ENCODE results near the gene APOBEC3G.

Gene APOBEC3G

GRCh38 chr22:39123751-39124581, 46.9 kb downstream of the APOBEC3G start:
- no peak for DNase-seq (ENCODE audit: low read depth)

DNA sequence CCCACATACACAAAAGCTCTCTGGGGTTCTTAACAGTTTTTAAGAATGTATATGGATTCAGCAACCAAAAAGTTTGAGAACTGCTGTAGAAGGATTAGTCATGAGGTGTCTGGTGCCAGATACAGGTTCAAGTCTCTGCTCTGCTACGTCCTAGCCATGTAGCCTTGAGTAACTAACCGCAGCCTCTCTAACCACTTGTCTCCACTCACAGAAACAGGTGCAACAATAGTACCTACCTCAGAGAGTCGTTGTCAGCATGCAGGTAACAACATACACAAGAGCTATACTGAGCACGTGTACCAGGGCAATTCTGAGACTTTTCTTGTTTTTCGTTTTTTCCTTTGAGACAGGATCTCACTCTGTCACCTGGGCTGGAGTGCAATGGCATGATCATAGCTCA, 48.5 kb downstream of the APOBEC3G start:
- DNase-seq (ENCODE audit: low read depth): no peak

DNA sequence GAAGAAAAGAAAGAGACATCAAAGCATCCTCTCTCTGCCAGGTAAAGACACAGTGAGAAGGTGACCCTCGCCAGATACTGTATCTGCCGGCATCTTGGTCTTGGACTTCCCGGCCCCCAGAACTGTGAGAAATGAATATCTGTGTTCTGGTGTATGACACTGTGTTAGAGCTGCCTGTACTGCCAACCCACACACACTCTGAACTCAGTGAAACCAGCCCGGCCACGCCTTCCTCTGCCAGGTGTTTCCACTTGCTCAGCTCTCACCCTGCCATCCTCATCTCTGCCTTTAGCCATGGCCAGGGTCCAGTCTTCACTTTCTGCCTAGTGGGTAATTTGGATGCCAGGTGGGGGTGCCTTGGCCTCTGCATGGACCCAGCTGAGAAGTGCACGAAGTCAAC, 51.4 kb downstream of the APOBEC3G start:
- DNase-seq (ENCODE audit: low read depth): no peak

DNA sequence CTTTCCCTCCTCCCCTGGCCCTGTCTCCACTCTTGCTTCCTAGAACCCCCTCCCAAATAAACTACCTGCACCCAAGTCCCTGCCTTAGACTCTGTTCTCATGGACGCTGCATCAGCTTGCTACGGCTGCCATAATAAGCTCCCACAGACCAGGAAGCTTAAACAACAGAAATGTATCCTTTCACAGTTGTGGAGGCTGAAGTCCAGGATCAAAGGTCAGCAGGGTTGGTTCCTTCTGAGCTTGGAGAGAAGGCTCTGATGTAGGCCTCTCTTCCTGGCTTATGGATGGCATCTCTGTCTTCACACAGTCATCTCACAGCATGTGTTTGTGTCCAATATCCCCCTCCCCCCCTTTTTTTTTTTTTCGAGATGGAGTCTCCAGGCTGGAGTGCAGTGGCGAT, 52.0 kb downstream of the APOBEC3G start:
- DNase-seq (ENCODE audit: low read depth): no peak

- no peak for DNase-seq (ENCODE audit: low read depth)
Measured at GRCh38 chr22:39129746-39130145, 52.7 kb downstream of the APOBEC3G start.

DNA sequence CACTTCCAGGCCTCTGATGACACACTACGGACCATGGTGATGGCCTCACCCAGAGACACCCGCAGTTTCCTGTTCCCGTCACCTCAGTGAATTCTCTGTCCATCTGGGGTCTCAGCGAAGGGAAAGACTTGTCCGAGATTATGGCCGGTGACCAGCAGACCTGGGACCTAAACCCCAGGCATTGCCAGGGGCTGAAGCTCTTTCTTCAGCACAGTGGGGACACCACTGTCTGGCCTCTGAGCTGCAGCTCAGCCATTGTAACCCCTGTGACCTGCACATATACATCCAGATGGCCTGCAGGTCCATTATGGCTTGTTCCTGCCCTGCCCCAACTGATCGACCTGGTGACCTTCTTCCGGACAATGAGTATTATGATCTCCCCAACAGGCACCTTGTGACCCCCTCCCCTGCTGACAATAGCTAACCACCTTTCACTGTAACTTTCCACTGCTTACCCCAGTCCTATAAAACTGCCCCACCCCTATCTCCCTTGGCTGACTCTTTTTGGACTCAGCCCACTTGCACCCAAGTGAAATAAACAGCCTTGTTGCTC, 53.2 kb downstream of the APOBEC3G start:
- no peak for DNase-seq (ENCODE audit: low read depth)

GRCh38 chr22:39130892-39131855, 54.1 kb downstream of the APOBEC3G start:
- DNase-seq (ENCODE audit: low read depth): no peak

DNA sequence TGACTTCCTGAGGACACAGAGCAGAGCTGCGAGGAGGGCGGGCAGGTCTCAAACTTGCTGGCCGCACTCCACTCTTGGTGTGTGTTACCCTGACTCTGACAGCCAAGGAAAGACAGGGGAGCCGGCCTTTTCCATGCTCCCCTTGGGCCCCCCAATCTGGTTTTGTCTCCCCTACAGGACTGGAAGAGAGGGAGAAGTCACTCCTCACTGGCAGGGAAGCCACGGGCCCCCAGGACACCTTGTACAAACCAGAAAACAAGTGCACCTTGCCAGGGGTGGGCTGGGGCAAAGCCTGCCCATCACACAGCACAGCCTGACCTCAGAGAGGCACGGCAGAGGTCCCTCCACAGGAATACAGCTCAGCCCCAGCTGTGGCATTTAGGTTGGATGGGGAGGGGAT, 55.2 kb downstream of the APOBEC3G start:
- no peak for DNase-seq (ENCODE audit: low read depth)

DNA sequence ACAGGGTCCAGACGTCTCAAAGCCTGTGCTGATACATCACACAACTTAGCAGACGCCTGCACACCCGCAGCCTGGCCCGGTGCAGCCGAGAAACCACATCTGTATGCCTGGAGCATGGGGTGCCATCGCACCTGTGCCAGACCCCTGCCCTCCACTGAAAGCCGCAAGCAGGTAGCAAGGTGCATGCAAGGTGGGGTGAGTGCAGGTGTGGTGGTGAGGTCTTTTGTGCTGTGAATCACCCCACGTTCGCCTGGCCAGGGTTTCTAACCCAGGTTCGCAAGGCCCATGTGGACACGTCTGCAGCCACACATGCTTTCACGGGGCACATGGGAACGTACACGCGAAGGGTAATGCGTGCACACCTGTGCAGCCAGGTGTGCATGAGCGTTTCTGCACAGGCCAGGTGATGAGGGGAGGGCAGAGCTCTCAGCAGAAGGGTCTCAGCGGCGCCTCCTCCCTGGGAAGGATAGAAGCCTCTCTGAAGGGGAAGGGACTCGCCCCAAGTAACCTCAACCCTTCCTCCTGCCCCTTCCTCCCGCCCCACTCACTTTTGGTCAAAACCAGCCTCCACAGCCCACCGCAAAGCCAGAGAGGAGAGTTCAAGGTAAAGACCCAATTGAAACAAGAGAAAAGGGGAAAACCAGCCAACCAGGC, 55.9 kb downstream of the APOBEC3G start:
- no peak for DNase-seq (ENCODE audit: low read depth)

- no peak for DNase-seq (ENCODE audit: low read depth)
Measured at GRCh38 chr22:39133871-39134270, 56.8 kb downstream of the APOBEC3G start.

- DNase-seq (ENCODE audit: low read depth): no peak
Measured at GRCh38 chr22:39134366-39135091, 57.5 kb downstream of the APOBEC3G start.

DNA sequence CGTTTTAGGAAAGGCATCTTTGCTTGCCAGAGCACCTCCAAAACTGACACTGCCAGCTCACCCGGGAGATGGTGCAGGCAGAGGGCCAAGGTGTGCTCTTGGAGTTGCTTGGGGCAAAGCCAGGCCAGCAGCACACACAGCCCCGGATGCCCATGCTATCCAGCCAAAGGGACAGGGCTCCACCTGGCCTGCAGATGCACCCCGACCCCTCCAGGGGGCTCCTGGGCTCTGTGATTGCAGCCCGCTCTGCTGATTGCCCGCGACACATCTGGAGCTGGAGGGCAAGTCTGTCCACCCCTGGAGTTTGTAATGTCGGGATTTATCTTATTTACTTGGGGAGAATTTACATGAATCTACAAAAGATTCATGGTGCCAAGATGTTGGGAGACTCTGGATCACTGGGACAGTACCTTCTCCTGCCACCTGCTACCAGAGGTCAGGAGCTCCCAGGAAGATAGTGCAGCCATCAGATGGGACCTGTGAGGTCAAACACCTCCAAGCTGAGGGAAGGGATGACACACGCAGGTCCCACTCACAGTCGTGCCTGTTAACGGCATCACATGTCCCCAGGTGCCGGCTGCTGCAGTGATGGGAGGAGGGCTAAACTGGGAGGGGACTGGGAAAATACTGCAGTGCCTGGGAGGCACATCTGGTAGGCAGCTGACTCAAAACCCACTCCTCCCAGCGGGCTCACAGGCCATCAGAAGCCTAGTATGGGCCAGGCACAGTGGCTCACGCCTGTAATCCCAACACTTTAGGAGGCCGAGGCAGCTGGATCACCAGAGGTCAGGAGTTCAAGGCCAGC, 58.2 kb downstream of the APOBEC3G start:
- peak; percentile 38 for DNase-seq (ENCODE audit: low read depth)

DNA sequence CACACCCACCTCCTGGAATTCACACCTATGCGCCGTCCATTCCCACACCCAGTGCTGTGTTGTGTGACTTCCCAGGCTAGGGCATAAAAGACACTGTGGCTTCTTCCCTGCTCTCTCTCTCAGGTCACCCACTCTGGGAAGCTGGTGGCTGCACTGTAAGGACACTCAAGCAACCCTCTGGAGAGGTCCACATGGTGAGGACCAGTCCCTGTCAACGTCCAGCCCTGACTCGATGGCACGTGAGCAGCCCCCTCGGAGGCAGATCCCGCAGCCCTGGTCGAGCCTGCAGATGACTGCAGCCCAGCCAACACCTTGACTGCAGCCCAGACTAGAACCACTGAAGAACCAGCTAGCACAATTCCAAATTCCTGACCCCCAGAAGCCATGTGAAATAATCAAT, 59.2 kb downstream of the APOBEC3G start:
- no peak for DNase-seq (ENCODE audit: low read depth)

All from activated T-cell treated with anti-CD3 and anti-CD28 coated beads for 1 hour (primary cell).